HG03378 (cell line): ENCODE data around the gene UBE2M.

Experiments
- ATAC-seq: cut with Tn5 transposase; IDR thresholded peaks from one replicate; pipeline ENCODE4 v1.9.1; 2021; ENCODE audit warnings: mild to moderate bottlenecking, moderate library complexity; ENCODE audit not compliant: unreplicated experiment

Gene UBE2M

GRCh38 chr19:58555920-58556621 lies 2.3 kb downstream of the UBE2M start:
- no peak for ATAC-seq

GRCh38 chr19:58555369-58555885 lies 3.0 kb downstream of the UBE2M start:
- no peak for ATAC-seq

GRCh38 chr19:58554494-58555368 lies 3.7 kb downstream of the UBE2M start, which contains the start of gene CHMP2A:
Gene CHMP2A, minus strand, starts transcription at chr19:58555105. Its CDS starts 893 bp downstream, at chr19:58554212.
- ATAC-seq, result peak; percentile 26

DNA sequence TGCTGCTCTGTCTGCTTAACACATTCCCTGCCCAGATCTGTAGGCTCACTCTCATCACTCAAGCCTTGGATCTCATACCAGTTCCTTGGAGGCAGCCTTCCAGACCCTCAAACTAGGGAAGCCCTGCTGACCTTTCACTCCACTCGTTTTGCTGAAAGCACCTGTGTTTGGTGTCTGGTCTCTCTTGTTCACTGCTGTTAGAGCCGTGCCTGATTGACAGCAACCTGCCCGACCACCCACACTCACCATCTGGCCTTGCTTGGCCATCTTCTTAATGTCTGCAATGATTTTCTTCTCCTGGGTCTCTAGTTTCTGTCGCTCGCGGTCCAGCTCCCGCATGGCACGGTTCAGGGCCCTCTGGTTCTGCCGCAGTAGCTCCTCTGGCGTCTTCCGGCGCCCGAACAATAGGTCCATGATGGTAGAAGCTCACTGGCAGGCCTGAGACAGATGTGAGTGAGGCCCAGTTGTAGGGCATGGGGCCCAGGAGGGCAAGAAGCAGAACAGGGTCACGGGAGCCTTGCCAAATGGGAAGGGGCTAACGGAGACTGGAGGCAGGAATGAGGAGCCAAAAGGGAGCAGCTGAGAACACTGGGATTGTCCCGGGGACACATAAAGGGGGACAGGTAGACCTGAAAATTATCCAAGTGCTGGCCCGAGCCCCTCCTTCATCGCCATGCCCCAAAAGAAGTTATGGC lies 4.5 kb downstream of the UBE2M start:
- ATAC-seq, result no peak

DNA sequence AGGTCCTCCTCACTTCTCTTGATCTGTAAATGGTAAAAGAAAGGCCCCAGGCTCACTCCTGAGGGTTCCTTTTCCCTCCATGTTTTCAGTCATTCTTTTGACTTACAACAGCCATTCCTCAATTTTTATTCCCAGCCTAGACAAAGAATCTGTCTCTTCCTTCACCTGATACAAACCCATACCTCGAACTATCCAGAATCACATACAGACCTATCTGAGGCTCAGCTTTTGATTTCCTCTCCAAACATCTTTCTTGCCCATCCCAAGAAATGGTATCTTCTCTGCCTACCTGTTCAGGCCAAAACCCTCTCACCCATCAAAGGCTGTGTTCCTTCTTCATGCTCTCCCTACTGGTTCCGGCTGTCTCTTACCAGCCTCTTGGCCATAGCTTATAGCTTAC lies 5.8 kb downstream of the UBE2M start:
- no peak for ATAC-seq

DNA sequence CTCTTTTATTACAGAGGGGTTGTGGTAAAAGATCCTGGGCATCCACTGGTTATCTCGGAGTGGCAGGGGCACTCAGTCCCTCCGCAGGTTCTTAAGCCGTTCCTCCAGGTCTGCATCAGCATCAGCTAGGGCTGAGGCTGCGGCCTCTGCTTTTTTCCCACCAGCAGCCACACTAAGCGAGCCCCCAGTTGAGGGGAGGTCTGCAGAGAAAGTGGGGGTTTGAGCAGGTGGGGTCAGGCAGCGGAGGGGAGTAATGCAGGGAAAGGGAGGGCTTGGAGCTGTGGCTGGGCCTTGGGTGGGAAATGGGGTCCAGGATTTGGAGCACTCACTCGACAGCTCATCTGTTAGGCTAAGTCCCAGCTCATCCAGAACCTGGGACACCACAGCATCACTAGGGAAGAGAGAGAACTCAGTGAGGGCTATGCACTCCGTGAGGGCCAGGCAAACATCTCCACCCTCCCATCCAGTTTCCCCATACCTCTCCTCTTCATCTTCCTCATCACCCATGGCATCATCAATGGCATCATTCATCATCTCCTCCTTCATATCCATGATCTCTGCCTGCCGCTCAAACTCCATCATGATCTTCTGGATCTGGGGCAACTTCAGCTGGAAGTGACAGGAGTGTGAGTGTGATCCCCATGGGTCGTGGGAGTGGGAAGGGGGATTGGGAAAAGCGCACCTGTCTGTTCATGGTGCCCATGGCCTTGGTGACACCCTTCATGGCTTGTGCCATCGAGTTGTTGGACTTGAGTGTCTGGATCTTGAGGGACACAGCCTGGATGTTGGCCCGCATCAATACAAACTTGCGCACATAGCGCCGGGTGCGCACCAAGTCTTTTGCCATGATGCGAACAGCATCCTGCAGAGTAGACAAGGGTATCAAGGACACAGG lies 6.6 kb downstream of the UBE2M start:
- no peak for ATAC-seq

GRCh38 chr19:58551123-58551497 lies 7.3 kb downstream of the UBE2M start:
- ATAC-seq, result no peak

DNA sequence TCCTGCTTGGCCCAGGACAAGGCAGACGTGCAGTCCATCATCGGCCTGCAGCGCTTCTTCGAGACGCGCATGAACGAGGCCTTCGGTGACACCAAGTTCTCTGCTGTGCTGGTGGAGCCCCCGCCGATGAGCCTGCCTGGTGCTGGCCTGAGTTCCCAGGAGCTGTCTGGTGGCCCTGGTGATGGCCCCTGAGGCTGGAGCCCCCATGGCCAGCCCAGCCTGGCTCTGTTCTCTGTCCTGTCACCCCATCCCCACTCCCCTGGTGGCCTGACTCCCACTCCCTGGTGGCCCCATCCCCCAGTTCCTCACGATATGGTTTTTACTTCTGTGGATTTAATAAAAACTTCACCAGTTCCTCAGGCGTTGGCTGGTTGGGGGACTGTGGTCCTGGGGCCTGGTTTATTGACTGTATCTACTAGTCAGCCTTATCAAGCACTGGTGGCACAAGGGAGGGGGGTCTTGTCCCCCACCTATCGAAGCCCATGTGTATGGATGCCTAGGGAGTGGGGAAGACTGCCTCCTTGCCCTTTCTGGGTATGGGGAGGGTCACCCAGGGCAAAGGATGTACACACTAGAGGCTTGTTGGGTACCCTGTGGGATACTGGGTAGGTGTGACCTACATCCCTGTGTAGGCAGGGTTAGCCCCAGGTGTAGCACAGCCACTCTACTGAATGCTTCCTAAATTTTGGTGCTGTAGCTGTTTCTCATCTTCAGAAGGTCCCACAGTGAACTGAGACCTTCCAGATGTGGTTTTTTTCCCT lies 7.9 kb downstream of the UBE2M start:
- ATAC-seq, result no peak

- no peak for ATAC-seq
Observed at GRCh38 chr19:58549664-58550361, 8.6 kb downstream of the UBE2M start.

DNA sequence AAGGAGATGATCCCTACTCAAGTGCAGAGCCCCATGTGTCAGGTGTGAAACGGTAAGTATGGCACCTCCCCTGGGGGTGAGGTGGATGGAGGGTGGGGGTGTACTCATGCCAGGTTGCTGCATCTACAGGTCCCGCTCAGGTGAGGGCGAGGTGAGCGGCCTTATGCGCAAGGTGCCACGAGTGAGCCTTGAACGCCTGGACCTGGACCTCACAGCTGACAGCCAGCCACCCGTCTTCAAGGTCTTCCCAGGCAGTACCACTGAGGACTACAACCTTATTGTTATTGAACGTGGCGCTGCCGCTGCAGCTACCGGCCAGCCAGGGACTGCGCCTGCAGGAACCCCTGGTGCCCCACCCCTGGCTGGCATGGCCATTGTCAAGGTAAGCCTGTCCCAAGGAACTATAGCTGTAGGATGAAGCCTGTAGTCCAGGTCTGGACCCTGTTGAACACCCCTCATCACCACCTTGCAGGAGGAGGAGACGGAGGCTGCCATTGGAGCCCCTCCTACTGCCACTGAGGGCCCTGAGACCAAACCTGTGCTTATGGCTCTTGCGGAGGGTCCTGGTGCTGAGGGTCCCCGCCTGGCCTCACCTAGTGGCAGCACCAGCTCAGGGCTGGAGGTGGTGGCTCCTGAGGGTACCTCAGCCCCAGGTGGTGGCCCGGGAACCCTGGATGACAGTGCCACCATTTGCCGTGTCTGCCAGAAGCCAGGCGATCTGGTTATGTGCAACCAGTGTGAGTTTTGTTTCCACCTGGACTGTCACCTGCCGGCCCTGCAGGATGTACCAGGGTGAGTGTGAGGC lies 9.3 kb downstream of the UBE2M start:
- ATAC-seq, result no peak

GRCh38 chr19:58547323-58548312 lies 10.8 kb downstream of the UBE2M start:
- no peak for ATAC-seq

GRCh38 chr19:58546019-58546530 lies 12.3 kb downstream of the UBE2M start:
- no peak for ATAC-seq

GRCh38 chr19:58545286-58546018 lies 13.0 kb downstream of the UBE2M start:
- ATAC-seq, result no peak

DNA sequence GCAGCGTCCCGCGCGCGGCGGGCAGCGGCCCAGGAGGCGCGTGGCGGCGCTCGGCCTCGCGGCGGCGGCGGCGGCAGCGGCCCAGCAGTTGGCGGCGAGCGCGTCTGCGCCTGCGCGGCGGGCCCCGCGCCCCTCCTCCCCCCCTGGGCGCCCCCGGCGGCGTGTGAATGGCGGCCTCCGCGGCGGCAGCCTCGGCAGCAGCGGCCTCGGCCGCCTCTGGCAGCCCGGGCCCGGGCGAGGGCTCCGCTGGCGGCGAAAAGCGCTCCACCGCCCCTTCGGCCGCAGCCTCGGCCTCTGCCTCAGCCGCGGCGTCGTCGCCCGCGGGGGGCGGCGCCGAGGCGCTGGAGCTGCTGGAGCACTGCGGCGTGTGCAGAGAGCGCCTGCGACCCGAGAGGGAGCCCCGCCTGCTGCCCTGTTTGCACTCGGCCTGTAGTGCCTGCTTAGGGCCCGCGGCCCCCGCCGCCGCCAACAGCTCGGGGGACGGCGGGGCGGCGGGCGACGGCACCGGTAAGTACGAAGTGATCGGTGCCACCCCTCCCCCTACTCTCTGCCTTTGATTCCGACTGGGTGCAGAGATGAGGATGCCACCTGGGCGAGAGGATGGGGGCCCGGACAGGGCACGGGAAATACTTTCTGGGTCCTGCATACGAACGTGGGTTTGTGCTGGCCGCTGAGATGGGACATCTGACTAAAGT lies 13.7 kb downstream of the UBE2M start:
- ATAC-seq, result peak; percentile 21

DNA sequence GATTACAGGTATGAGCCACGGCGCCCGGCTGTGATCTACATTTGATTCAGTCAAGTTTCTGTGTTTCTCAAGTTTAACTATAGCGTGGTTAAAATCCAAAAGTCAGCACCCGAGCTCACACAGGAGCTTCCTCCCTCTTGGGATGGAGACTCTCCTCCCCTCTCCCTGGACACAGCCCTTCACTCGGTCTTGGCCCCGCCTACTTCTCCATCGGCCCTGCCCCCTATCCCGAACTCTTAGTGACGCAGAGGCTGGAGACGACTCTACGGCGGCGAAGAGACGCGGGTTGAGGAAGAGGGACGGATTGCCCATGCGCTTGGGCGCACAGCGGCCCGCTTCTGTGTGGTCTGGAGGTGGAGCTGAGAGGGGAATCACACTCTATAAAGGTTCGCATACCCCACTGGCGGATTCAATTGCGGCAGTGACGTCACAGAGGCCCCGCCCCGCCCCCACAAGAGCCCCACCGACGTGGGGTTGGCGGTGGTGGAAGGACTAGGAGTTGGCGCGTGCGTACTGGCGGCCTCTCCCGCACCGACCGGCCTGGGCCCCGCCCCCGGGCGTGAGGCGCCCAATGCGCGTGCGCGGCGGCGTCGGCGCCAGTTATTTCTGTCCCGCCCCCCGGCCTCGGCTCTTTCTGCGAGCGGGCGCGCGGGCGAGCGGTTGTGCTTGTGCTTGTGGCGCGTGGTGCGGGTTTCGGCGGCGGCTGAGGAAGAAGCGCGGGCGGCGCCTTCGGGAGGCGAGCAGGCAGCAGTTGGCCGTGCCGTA lies 14.4 kb downstream of the UBE2M start, which contains the start of gene TRIM28:
Gene TRIM28 (plus strand): TSS at position 239 of the 765 bp plus-strand sequence. CDS start 694 bp downstream, outside the sequence.
- ATAC-seq, result peak; percentile 86
